Mesendoderm (in vitro differentiated cells): ENCODE results near the gene PRKX.

Source experiments
- DNase-seq: peaks from one replicate; pipeline ENCODE4 v3.0.0; 2013
- H2AK5ac ChIP-seq: 2 replicates; pipeline ENCODE4 v1.6.1; 2013; ENCODE audit warnings: low read length, inconsistent platforms
- H2BK120ac ChIP-seq: 2 replicates; pipeline ENCODE4 v1.6.1; 2013; ENCODE audit warnings: low read depth, mild to moderate bottlenecking, low read length, moderate library complexity, mixed read lengths
- H2BK15ac ChIP-seq: replicated peaks from 2 replicates; pipeline ENCODE4 v1.6.1; 2013; ENCODE audit warnings: low read depth, mild to moderate bottlenecking, moderate library complexity
- H2BK5ac ChIP-seq: 2 replicates; pipeline ENCODE4 v1.6.1; 2013; ENCODE audit warnings: low read length, inconsistent platforms
- H3K18ac ChIP-seq: 2 replicates; pipeline ENCODE4 v1.6.1; 2013; ENCODE audit warnings: mild to moderate bottlenecking, low read length, mixed read lengths
- H3K23ac ChIP-seq: one replicate; pipeline ENCODE4 v1.6.1; 2013; ENCODE audit warnings: low read length
- H3K27ac ChIP-seq: 2 replicates; pipeline ENCODE4 v1.5.1; 2013; ENCODE audit warnings: low read depth, mild to moderate bottlenecking, inconsistent platforms, low read length, moderate library complexity
- H3K27me3 ChIP-seq: 2 replicates; pipeline ENCODE4 v1.6.1; 2013; ENCODE audit warnings: low read length, control low read depth, mild to moderate bottlenecking, inconsistent platforms; ENCODE audit not compliant: insufficient read depth, poor library complexity
- H3K36me3 ChIP-seq: 2 replicates; pipeline ENCODE4 v1.6.1; 2013; ENCODE audit warnings: low read length, inconsistent platforms; ENCODE audit not compliant: control insufficient read depth, insufficient read depth
- H3K4ac ChIP-seq: one replicate; pipeline ENCODE4 v1.6.1; 2013; ENCODE audit warnings: low read depth, mild to moderate bottlenecking, low read length, moderate library complexity
- H3K4me1 ChIP-seq: 2 replicates; pipeline ENCODE4 v1.6.1; 2013; ENCODE audit warnings: low read depth, low read length, inconsistent platforms; ENCODE audit not compliant: control insufficient read depth
- H3K4me2 ChIP-seq: 2 replicates; pipeline ENCODE4 v1.6.1; 2013; ENCODE audit warnings: low read length
- H3K4me3 ChIP-seq: 2 replicates; pipeline ENCODE4 v1.5.1; 2013; ENCODE audit warnings: mild to moderate bottlenecking, low read length
- H3K56ac ChIP-seq: one replicate; pipeline ENCODE4 v1.6.1; 2013; ENCODE audit warnings: low read length
- H3K79me1 ChIP-seq: 2 replicates; pipeline ENCODE4 v1.6.1; 2013; ENCODE audit warnings: low read length, inconsistent platforms
- H3K79me2 ChIP-seq: 2 replicates; pipeline ENCODE4 v1.6.1; 2013; ENCODE audit warnings: mild to moderate bottlenecking, low read length; ENCODE audit not compliant: control insufficient read depth, insufficient read depth
- H3K9ac ChIP-seq: 2 replicates; pipeline ENCODE4 v1.6.1; 2013; ENCODE audit warnings: low read length, inconsistent platforms
- H4K5ac ChIP-seq: one replicate; pipeline ENCODE4 v1.6.1; 2013; ENCODE audit warnings: low read length
- H4K8ac ChIP-seq: one replicate; pipeline ENCODE4 v1.6.1; 2013; ENCODE audit warnings: low read depth, mild to moderate bottlenecking, control low read depth, low read length, moderate library complexity
- WGBS: extraction: QIAGEN DNeasy Blood & Tissue Kit; methylation state at CpG from one replicate; pipeline ENCODE4 v1.1.7; 2013; ENCODE audit warnings: low lambda C conversion rate, missing lambda C conversion rate; ENCODE audit not compliant: insufficient coverage; ENCODE audit errors: extremely low coverage; 5-methylcytosine and 5-hydroxymethylcytosine counted together

PRKX gene

DNA sequence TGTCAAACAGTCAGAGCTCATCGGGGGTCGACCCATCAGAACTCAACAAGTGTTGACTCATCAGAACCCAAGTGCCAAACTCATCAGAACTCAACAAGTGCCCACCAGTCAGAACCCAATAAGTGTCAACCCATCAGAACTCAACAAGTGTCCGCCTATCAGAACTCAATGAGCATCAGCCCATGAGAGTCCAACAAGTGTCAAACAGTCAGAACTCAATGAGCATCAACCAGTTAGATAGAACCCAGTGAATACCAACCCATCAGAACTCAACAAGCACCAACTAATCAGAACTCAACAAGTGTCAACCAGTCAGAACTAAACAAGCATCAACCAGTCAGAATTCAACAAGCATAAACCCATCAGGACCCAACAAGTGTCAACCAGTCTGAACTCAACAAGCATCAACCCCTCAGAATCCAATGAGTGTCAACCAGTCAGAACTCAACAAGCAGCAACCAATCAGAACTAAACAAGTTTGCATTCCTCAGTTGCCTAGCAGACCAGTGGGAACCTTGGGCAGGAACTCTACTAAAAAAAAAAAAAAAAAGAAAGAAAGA, 115.3 kb downstream of the PRKX start:
- Histone ChIP-seq H2BK5ac (no peak overlapping the region), H4K8ac (no peak overlapping the region), H3K27ac (no peak overlapping the region), H3K18ac (no peak overlapping the region), H3K4ac (no peak overlapping the region), H3K56ac (no peak overlapping the region), H3K27me3 (no peaks in the 10 kb centered on the region), H3K36me3 (no peaks in the 10 kb centered on the region), H3K23ac (no peak overlapping the region), H3K4me1 (no peaks in the 10 kb centered on the region), H2BK120ac (no peak overlapping the region), H3K4me2 (no peak overlapping the region), H2AK5ac (no peak overlapping the region), H4K5ac (no peak overlapping the region), H3K4me3 (no peak overlapping the region), H3K79me1 (no peaks in the 10 kb centered on the region), H3K9ac (no peak overlapping the region), H2BK15ac (no peak overlapping the region), H3K79me2 (no peaks in the 10 kb centered on the region)
- DNase-seq, result no peak
- whole genome bisulfite sequencing, result no CpG with 5 or more reads among the region's 3 CpGs

DNA sequence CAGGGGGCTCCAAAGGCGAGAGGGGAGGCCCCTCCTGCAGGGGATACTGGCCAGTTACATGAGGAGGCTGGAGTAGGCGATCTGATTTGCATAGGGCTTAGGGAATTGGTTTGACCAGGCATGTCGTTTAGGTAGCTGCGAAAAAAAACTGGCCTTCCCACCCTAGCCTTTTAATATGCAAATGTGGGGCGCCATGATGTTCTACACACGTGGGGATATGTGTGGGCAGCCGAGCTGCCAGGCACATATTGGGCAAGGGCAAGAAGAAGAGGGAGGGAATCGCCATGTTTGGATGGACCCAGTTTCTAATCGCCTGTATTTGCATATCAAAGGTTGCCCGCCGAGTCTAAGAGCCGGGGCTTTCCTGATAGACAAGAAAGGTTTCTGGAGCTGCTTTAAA, 121.3 kb downstream of the PRKX start:
- no peak overlapping the region for H3K23ac ChIP-seq
- H2BK15ac ChIP-seq, result no peak overlapping the region
- H3K4ac ChIP-seq, result no peak overlapping the region
- no peak overlapping the region for H4K8ac ChIP-seq
- no peak overlapping the region for H4K5ac ChIP-seq
- no peak overlapping the region for H3K4me3 ChIP-seq
- H3K18ac ChIP-seq, result no peak overlapping the region
- H2BK5ac ChIP-seq, result no peak overlapping the region
- DNase-seq, result peak; percentile 59
- H3K4me2 ChIP-seq, result no peak overlapping the region
- H3K27ac ChIP-seq, result no peak overlapping the region
- no peaks in the 10 kb centered on the region for H3K79me1 ChIP-seq
- no peaks in the 10 kb centered on the region for H3K36me3 ChIP-seq
- H3K56ac ChIP-seq, result no peak overlapping the region
- H3K27me3 ChIP-seq, result no peaks in the 10 kb centered on the region
- no peaks in the 10 kb centered on the region for H3K4me1 ChIP-seq
- H2AK5ac ChIP-seq, result no peak overlapping the region
- H3K9ac ChIP-seq, result no peak overlapping the region
- no peaks in the 10 kb centered on the region for H3K79me2 ChIP-seq
- WGBS, result no CpG with 5 or more reads among the region's 12 CpGs
- no peak overlapping the region for H2BK120ac ChIP-seq

DNA sequence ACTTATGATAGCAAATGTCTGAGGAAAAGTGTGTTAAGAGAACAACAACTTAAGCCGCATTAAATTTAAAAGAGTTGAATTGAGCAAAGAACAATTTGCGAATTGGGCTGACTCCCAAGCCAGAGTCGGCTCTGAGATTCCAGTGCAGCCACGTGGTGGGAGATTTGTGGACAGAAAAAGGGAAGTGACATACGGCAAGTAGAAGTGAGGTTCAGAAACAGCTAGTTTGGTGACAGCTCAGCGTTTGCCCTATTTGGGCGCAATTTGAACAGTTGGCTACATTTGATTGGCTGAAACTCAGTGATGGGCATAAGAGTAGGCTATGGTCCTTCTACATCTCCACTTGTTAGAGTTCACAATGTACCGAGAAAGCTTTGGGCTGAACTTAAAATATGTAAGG, 124.0 kb downstream of the PRKX start:
- Histone ChIP-seq H3K4me3 (no peak overlapping the region), H3K4ac (no peak overlapping the region), H4K5ac (no peak overlapping the region), H4K8ac (no peak overlapping the region), H3K4me1 (no peaks in the 10 kb centered on the region), H2BK120ac (no peak overlapping the region), H2BK5ac (no peak overlapping the region), H3K18ac (no peak overlapping the region), H3K4me2 (no peak overlapping the region), H3K36me3 (no peaks in the 10 kb centered on the region), H2AK5ac (no peak overlapping the region), H3K79me1 (no peaks in the 10 kb centered on the region), H2BK15ac (no peak overlapping the region), H3K9ac (no peak overlapping the region), H3K23ac (no peak overlapping the region), H3K27me3 (no peaks in the 10 kb centered on the region), H3K79me2 (no peaks in the 10 kb centered on the region), H3K27ac (no peak overlapping the region), H3K56ac (no peak overlapping the region)
- WGBS, result no CpG with 5 or more reads among the region's 8 CpGs
- DNase-seq, result no peak

DNA sequence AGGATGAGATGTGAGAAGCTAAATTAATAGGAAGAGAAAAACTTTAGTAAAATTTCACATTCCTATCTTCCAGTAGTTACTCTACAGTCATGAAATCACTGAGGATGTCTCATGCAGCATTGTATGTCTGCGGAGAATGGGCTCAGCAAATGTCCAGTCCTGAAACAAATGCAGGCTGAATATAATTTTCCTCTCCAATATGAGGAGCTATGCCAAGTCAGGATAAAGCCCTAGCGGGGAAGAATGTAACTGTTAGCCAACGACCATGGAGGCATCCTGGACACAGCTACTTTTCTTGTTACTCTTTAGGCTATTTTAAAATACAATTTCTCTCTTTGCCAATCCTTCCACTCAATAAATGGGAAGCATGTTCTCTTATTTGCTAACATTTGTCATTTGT, 127.7 kb downstream of the PRKX start:
- Histone ChIP-seq H2BK5ac (no peak overlapping the region), H3K56ac (no peak overlapping the region), H3K18ac (no peak overlapping the region), H3K4me1 (no peaks in the 10 kb centered on the region), H3K27me3 (no peaks in the 10 kb centered on the region), H2BK15ac (no peak overlapping the region), H4K5ac (no peak overlapping the region), H3K4me3 (no peak overlapping the region), H3K36me3 (no peaks in the 10 kb centered on the region), H4K8ac (no peak overlapping the region), H3K27ac (no peak overlapping the region), H2AK5ac (no peak overlapping the region), H3K4me2 (no peak overlapping the region), H3K23ac (no peak overlapping the region), H3K9ac (no peak overlapping the region), H2BK120ac (no peak overlapping the region), H3K79me2 (no peaks in the 10 kb centered on the region), H3K79me1 (no peaks in the 10 kb centered on the region), H3K4ac (no peak overlapping the region)
- no CpG with 5 or more reads among the region's 3 CpGs for WGBS
- no peak for DNase-seq

DNA sequence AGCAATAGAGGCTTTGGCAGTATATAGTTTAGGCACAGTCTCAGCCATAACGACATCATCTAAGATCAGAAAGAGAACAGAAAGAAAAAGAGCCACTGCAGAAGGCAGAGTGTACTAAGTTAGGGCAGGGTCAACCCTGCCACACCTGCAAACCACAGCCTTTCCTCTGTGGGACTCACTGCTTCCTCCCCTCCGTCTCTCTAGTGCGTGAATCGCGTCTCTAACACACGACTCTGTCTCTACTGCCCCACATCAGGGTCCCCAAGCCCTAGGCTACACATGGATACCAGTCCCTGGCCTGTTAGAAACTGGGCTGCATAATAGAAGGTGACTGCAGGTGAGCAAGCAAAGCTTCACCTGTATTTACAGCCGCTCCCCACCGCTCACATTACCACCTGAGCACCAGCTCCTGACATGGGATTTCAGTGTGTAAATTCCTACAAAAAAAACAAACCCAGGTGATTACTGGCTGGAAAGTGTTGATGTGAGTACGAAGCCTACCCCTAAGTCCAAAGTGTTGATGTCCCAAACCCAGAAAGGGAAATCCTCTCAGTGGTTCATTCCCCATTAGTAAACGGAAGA, 128.9 kb downstream of the PRKX start:
- no peak overlapping the region for H4K5ac ChIP-seq
- H3K79me1 ChIP-seq, result no peaks in the 10 kb centered on the region
- H2BK120ac ChIP-seq, result no peak overlapping the region
- H4K8ac ChIP-seq, result no peak overlapping the region
- H3K23ac ChIP-seq, result no peak overlapping the region
- WGBS, result no CpG with 5 or more reads among the region's 10 CpGs
- DNase-seq, result no peak
- H3K36me3 ChIP-seq, result no peaks in the 10 kb centered on the region
- H3K4me3 ChIP-seq, result no peak overlapping the region
- no peak overlapping the region for H3K4ac ChIP-seq
- H2AK5ac ChIP-seq, result no peak overlapping the region
- H2BK5ac ChIP-seq, result no peak overlapping the region
- no peak overlapping the region for H3K4me2 ChIP-seq
- H3K27ac ChIP-seq, result no peak overlapping the region
- H3K18ac ChIP-seq, result no peak overlapping the region
- H2BK15ac ChIP-seq, result no peak overlapping the region
- no peaks in the 10 kb centered on the region for H3K79me2 ChIP-seq
- H3K27me3 ChIP-seq, result no peaks in the 10 kb centered on the region
- H3K56ac ChIP-seq, result no peak overlapping the region
- H3K9ac ChIP-seq, result no peak overlapping the region
- no peaks in the 10 kb centered on the region for H3K4me1 ChIP-seq

DNA sequence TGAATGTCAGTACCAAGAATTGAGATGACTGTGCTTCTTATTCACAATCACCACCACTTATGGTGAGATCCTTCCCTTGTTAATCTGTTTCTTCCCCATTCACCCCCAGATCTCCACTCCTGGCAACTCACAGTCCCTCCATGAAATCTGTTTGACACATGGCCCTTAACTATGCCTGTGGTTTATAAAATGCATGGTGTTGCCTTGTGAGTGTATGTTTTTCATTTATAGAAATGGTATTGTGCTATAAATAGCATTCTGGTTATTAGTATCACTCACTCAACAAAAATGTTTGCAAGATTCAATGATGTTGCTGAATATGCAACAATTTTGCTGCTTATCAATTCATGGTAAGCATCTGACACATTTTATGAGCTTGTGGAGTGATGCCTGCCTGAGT, 131.0 kb downstream of the PRKX start:
- Histone ChIP-seq H2BK15ac (no peak overlapping the region), H3K27me3 (no peaks in the 10 kb centered on the region), H3K18ac (no peak overlapping the region), H3K56ac (no peak overlapping the region), H4K5ac (no peak overlapping the region), H3K4me3 (no peak overlapping the region), H2BK120ac (no peak overlapping the region), H3K79me2 (no peaks in the 10 kb centered on the region), H4K8ac (no peak overlapping the region), H2BK5ac (no peak overlapping the region), H3K4me1 (no peaks in the 10 kb centered on the region), H3K9ac (no peak overlapping the region), H3K23ac (no peak overlapping the region), H2AK5ac (no peak overlapping the region), H3K4ac (no peak overlapping the region), H3K4me2 (no peak overlapping the region), H3K79me1 (no peaks in the 10 kb centered on the region), H3K27ac (no peak overlapping the region), H3K36me3 (no peaks in the 10 kb centered on the region)
- DNase-seq, result no peak
